Measurements from ENCODE around the gene RESF1.

Gene RESF1

GRCh38 chr12:31958569-31959160 is 550 bp upstream of the RESF1 start:
- DNase-seq (ENCODE audit: low spot score) = no peak

DNA sequence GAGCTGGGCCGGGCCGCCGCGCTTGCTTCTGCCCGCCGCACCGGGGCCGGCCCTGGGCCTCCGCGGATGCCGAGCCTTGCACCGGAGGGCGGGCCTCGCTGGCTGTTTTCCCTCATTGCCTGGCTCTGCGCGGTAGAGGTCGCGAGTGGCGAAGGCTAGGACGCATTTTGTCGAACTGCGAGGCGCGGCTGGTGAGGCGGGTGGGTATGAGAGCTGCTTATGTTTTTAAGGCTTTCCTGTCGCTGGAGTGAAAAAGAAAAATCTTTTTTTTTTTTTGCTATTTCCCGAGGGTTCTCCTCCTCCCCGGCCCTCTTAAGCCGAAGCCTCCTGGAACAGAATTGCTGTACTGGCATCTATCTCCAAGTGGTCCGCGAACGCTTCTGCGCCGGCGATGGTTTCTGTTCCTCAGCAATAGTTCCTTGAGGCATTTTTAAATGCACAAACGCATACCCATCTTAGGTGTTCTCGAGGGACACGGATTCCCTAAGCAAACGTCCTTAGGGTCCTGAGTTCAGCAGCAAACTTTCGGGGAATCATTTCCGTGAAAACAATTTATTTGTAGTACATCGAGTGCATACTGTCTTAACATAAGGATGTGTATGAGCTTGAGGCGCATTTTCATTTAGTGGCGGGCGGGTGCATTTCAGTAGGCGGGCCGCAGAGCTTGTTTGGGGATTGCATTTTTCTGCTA is 631 bp downstream of the RESF1 start:
- DNase-seq (ENCODE audit: low spot score) = peak; percentile 72

GRCh38 chr12:31961137-31961536 is 1.9 kb downstream of the RESF1 start:
- no peak for DNase-seq (ENCODE audit: low spot score)

GRCh38 chr12:31962076-31962475 is 2.9 kb downstream of the RESF1 start:
- no peak for DNase-seq (ENCODE audit: low spot score)

DNA sequence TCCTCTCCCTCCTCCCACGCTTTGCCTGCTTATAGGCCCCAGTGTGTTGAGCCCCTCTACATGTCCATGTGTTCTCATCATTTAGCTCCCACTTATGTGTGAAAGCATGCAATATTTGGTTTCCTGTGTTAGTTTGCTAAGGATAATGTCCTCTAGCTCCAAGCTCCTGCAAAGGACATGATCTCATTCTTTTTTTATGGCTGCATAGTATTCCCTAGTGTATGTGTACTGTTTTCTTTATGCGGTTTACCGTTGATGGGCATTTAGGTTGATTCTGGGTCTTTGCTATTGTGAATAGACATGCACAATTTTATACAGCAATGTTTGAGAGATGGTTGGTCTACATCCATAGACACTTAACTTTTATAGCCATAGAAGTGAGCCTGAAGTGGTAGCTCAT is 5.1 kb downstream of the RESF1 start:
- no peak for DNase-seq (ENCODE audit: low spot score)

GRCh38 chr12:31965090-31965489 is 5.9 kb downstream of the RESF1 start:
- DNase-seq (ENCODE audit: low spot score) = peak; percentile 58

- no peak for DNase-seq (ENCODE audit: low spot score)
Measured at GRCh38 chr12:31966558-31967205, 7.5 kb downstream of the RESF1 start.

DNA sequence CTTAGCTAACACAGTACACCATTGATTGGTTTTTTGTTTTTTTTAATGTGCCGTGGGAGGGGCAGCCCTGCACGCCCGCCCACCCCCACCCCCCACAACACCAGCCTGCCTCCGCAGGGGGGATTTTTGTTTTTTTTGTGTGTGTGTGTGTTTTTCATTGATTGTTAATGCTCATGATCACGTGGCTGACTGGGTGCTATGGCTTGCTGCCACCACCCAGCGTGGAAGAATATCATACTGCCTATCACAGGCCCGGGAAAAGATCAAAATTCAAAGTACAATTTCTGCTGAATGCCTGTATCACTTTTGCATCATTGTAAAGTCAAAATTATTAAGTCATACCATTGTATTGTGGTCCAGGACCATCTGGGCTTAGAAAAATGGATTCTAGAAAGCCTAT is 8.3 kb downstream of the RESF1 start:
- no peak for DNase-seq (ENCODE audit: low spot score)

DNA sequence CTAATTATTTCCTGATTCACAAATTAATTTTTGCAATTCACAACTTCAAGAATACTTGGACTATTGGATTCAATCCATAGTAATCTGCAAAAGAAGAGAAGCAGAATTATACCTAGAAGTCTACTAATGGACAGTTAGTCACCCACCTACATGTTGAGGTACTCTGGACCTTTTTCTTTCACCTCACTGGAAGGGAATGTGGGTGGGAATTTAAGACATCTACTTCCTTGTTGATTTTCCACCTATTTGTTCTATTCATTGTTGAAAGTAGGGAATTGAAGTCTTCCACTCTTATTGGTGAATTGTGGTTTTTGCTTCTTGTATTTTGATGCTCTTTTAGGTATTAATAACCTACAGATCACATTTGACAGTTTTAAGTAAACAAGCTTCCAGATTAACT is 11.0 kb downstream of the RESF1 start:
- no peak for DNase-seq (ENCODE audit: low spot score)

DNA sequence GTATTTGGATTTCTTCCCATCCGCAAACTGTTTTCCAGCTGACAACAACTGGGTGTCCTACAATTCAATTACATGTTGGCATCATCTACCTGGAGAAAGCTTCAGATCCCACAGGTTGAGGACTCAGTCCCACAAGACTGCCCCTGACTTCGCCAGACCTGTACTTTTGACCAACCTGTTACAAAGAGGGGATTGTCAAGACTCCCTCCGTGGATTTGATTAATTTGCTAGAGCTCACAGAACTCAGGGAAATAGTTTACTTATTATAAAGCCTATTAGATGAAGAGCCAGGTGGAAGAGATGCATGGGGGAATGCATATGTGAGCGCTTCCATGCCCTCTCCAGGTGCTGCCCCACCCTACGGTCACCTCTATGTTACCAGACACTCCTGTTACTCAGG is 14.6 kb downstream of the RESF1 start:
- no peak for DNase-seq (ENCODE audit: low spot score)

DNA sequence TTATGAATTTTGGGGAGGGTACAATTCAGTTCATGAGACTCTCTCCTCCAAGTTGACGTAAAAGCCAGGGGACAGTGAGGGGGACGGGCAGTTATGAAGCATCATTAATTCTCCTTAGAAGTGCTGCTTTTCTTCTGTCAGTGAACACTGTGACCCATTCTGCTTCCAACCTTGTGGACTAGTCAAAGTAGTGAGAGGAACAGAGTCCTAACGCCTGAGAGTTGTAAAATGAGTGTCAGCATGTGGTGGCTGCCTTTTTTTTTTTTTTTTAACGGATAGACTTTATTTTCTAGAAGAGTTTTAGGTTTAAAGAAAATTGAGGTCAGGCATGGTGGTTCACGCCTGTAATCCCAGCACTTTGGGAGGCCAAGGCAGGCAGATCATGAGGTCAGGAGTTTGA is 15.5 kb downstream of the RESF1 start:
- no peak for DNase-seq (ENCODE audit: low spot score)

- no peak for DNase-seq (ENCODE audit: low spot score)
Measured at GRCh38 chr12:31984806-31985591, 25.8 kb downstream of the RESF1 start.

- DNase-seq (ENCODE audit: low spot score) = no peak
Measured at GRCh38 chr12:31985832-31986231, 26.6 kb downstream of the RESF1 start.

- DNase-seq (ENCODE audit: low spot score) = no peak
Measured at GRCh38 chr12:31989571-31990362, 30.6 kb downstream of the RESF1 start.

- DNase-seq (ENCODE audit: low spot score) = no peak
Measured at GRCh38 chr12:31991146-31991545, 31.9 kb downstream of the RESF1 start.

DNA sequence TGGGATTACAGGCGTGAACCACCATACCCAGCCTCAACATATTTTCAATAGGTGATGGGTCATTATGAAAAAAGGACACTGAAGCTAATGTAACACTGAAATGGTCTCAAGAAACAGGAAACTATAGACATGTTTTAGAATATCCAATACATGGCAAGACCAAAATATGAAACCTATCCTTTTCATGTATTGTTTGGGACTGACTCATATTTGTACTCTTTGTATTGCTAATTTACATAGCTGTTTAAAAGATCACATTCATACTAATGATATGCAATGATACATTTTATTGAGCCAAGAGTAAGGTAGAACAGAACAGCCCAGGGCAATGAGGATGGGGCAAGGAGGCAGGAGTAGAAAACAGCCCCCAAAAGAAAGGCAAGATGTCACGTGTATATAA is 32.6 kb downstream of the RESF1 start:
- no peak for DNase-seq (ENCODE audit: low spot score)

DNA sequence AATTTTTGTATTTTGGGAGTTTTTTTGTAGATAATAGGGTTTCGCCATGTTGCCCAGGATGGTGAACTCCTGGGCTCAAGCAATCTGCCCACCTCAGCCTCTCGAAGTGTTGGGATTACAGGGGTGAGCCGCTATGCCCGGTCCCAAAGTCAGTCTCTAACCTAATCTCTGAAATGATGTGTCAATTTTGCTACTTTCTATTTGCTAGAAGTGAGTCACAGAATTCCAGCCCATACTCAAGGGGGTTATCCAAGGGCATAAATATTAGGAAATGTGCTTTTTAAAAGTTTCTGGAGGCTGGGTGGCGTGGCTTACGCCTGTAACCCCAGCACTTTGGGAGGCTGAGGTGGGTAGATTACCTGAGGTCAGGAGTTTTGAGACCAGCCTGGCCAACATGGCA is 40.5 kb downstream of the RESF1 start:
- no peak for DNase-seq (ENCODE audit: low spot score)

DNA sequence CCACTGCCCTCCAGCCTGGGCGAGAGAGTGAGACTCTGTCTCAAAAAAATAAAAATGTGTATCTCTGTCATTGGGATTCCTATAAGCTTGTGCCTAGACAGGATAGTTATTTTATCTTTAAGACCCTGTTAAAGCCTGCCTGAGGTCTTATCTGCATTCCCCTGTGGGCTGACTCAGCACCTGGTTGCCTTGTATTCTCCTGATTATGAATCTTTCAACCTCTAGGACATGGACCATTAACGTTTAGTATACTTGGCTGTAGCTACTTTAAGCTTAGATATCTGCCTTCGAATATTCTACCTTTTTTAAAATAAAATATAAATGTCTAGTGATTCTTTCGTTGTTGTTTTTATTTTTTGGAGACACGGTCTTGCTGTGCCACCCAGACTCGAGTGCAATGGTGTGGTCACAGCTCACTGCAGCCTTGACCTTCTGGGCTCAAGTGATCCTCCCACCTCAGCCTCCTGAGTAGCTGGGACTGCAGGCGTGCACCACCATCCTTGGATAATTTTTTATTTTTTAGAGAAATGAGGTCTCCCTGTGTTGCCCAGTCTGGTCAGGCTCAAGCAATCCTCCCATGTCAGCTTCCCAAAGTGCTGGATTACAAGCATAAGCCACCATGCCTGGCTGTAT is 41.3 kb downstream of the RESF1 start:
- no peak for DNase-seq (ENCODE audit: low spot score)

GRCh38 chr12:32002848-32003493 is 43.8 kb downstream of the RESF1 start:
- no peak for DNase-seq (ENCODE audit: low spot score)

- no peak for DNase-seq (ENCODE audit: low spot score)
Measured at GRCh38 chr12:32003654-32004053, 44.4 kb downstream of the RESF1 start.
